ENCODE results near the gene MAP3K20.

MAP3K20 gene

GRCh38 chr2:173058673-173059072 is 17.0 kb upstream of the MAP3K20 start:
- ATAC-seq (replicated peaks) (no peak), DNase-seq (no peak)
- Mint-ChIP-seq H3K36me3 (ENCODE audit: insufficient read depth) (no peaks in the 10 kb centered on the region), H3K4me1 (ENCODE audit: low read depth in 2 of 2) (no peaks in the 10 kb centered on the region), H3K9me3 (no peaks in the 10 kb centered on the region), H3K4me3 (no peak overlapping the region), H3K27me3 (peaks cover 10 to 42% of the 10 kb centered on the region in 2 donors), H3K27ac (no peak overlapping the region)

- no peak overlapping the region for H3K4me3 Mint-ChIP-seq
- no peak for ATAC-seq (replicated peaks)
These were observed 16.4 kb upstream of the MAP3K20 start for GRCh38 chr2:173059292-173059691.

GRCh38 chr2:173059971-173060461 is 15.6 kb upstream of the MAP3K20 start:
- H3K36me3 Mint-ChIP-seq (ENCODE audit: insufficient read depth) = no peaks in the 10 kb centered on the region
- no peaks in the 10 kb centered on the region for H3K4me1 Mint-ChIP-seq (ENCODE audit: low read depth in 2 of 2)
- ATAC-seq (replicated peaks) (no peak), DNase-seq (no peak)
- no peak overlapping the region for H3K27ac Mint-ChIP-seq
- H3K9me3 Mint-ChIP-seq = no peaks in the 10 kb centered on the region
- no peak overlapping the region for H3K4me3 Mint-ChIP-seq
- H3K27me3 Mint-ChIP-seq = peaks cover 10 to 49% of the 10 kb centered on the region in 2 donors

More at GRCh38 chr2:173059292-173059691, 16.4 kb upstream of the MAP3K20 start:
- H3K9me3 Mint-ChIP-seq = no peaks in the 10 kb centered on the region
- peaks cover 10 to 46% of the 10 kb centered on the region in 2 donors for H3K27me3 Mint-ChIP-seq
- DNase-seq = no peak
- no peaks in the 10 kb centered on the region for H3K36me3 Mint-ChIP-seq (ENCODE audit: insufficient read depth)
- no peaks in the 10 kb centered on the region for H3K4me1 Mint-ChIP-seq (ENCODE audit: low read depth in 2 of 2)
- no peak overlapping the region for H3K27ac Mint-ChIP-seq

- Mint-ChIP-seq H3K27me3 (peaks cover 16 to 44% of the 10 kb centered on the region in 2 donors), H3K4me3 (no peak overlapping the region), H3K4me1 (ENCODE audit: low read depth in 2 of 2) (no peaks in the 10 kb centered on the region), H3K27ac (no peak overlapping the region), H3K9me3 (no peaks in the 10 kb centered on the region), H3K36me3 (ENCODE audit: insufficient read depth) (no peaks in the 10 kb centered on the region)
- no peak for ATAC-seq (replicated peaks)
- no peak for DNase-seq
These were observed 12.8 kb upstream of the MAP3K20 start for GRCh38 chr2:173062801-173063200.

- peaks cover 23 to 36% of the 10 kb centered on the region in 2 donors for H3K27me3 Mint-ChIP-seq
- H3K4me3 Mint-ChIP-seq = no peak overlapping the region
- no peak for ATAC-seq (replicated peaks)
- H3K9me3 Mint-ChIP-seq = no peaks in the 10 kb centered on the region
- DNase-seq = no peak
- H3K36me3 Mint-ChIP-seq (ENCODE audit: insufficient read depth) = no peaks in the 10 kb centered on the region
- no peaks in the 10 kb centered on the region for H3K4me1 Mint-ChIP-seq (ENCODE audit: low read depth in 2 of 2)
- no peak overlapping the region for H3K27ac Mint-ChIP-seq
These were observed 11.4 kb upstream of the MAP3K20 start for GRCh38 chr2:173064151-173064805.

GRCh38 chr2:173066887-173067676 is 8.6 kb upstream of the MAP3K20 start:
- no peaks in the 10 kb centered on the region for H3K36me3 Mint-ChIP-seq (ENCODE audit: insufficient read depth)
- H3K27ac Mint-ChIP-seq = no peak overlapping the region
- H3K4me1 Mint-ChIP-seq (ENCODE audit: low read depth in 2 of 2) = no peaks in the 10 kb centered on the region
- H3K27me3 Mint-ChIP-seq = peaks cover 23 to 47% of the 10 kb centered on the region in 2 donors
- no peak overlapping the region for H3K4me3 Mint-ChIP-seq
- no peak for ATAC-seq (replicated peaks)
- no peak for DNase-seq
- no peaks in the 10 kb centered on the region for H3K9me3 Mint-ChIP-seq

- Mint-ChIP-seq H3K4me1 (ENCODE audit: low read depth in 2 of 2) (peaks cover 0 to 18% of the 10 kb centered on the region in 2 donors), H3K9me3 (no peaks in the 10 kb centered on the region), H3K4me3 (peak overlapping the region; percentile 60 to 92), H3K36me3 (ENCODE audit: insufficient read depth) (no peaks in the 10 kb centered on the region), H3K27ac (peak overlapping the region in 1 of 2 donors; percentile 6), H3K27me3 (peaks cover 0 to 2% of the 10 kb centered on the region in 2 donors)
- ATAC-seq (replicated peaks) (no peak), DNase-seq (no peak)
These were observed 428 bp upstream of the MAP3K20 start for GRCh38 chr2:173075056-173075780.

GRCh38 chr2:173076581-173077345 is 1.1 kb downstream of the MAP3K20 start:
- H3K27me3 Mint-ChIP-seq = no peaks in the 10 kb centered on the region
- H3K36me3 Mint-ChIP-seq (ENCODE audit: insufficient read depth) = no peaks in the 10 kb centered on the region
- H3K27ac Mint-ChIP-seq = peak overlapping the region in 1 of 2 donors; percentile 93
- ATAC-seq (replicated peaks) (peak; percentile 32), DNase-seq (peak in 2 of 3 experiments; percentile 1 to 3)
- no peaks in the 10 kb centered on the region for H3K9me3 Mint-ChIP-seq
- peaks cover 0 to 18% of the 10 kb centered on the region in 2 donors for H3K4me1 Mint-ChIP-seq (ENCODE audit: low read depth in 2 of 2)
- peak overlapping the region; percentile 81 to 92 for H3K4me3 Mint-ChIP-seq

GRCh38 chr2:173077506-173078177 is 2.0 kb downstream of the MAP3K20 start:
- Mint-ChIP-seq H3K36me3 (ENCODE audit: insufficient read depth) (no peaks in the 10 kb centered on the region), H3K9me3 (no peaks in the 10 kb centered on the region), H3K27me3 (no peaks in the 10 kb centered on the region), H3K4me3 (peak overlapping the region in 1 of 2 donors; percentile 92), H3K27ac (peak overlapping the region in 1 of 2 donors; percentile 93), H3K4me1 (ENCODE audit: low read depth in 2 of 2) (peaks cover 0 to 22% of the 10 kb centered on the region in 2 donors)
- ATAC-seq (replicated peaks) = no peak
- DNase-seq = no peak

- Mint-ChIP-seq H3K27me3 (no peaks in the 10 kb centered on the region), H3K36me3 (ENCODE audit: insufficient read depth) (no peaks in the 10 kb centered on the region), H3K4me1 (ENCODE audit: low read depth in 2 of 2) (peaks cover 0 to 22% of the 10 kb centered on the region in 2 donors), H3K9me3 (no peaks in the 10 kb centered on the region), H3K27ac (no peak overlapping the region), H3K4me3 (no peak overlapping the region)
- no peak for DNase-seq
- ATAC-seq (replicated peaks) = no peak
These were observed 3.5 kb downstream of the MAP3K20 start for GRCh38 chr2:173079141-173079540.

GRCh38 chr2:173079973-173080860 is 4.6 kb downstream of the MAP3K20 start:
- Mint-ChIP-seq H3K36me3 (ENCODE audit: insufficient read depth) (no peaks in the 10 kb centered on the region), H3K27me3 (no peaks in the 10 kb centered on the region), H3K4me3 (no peak overlapping the region), H3K4me1 (ENCODE audit: low read depth in 2 of 2) (peaks cover 0 to 18% of the 10 kb centered on the region in 2 donors), H3K9me3 (no peaks in the 10 kb centered on the region), H3K27ac (no peak overlapping the region)
- ATAC-seq (replicated peaks) (no peak), DNase-seq (no peak)

All from effector memory CD8-positive, alpha-beta T cell (primary cell).